Kidney epithelial cell (primary cell): ENCODE results near the gene USP4. TPM values are rescaled to one million over a fixed set of nuclear protein-coding genes. Genes with fewer than 3 reads are reported as not detected.

Experiments
- DNase-seq: peaks from one replicate; pipeline ENCODE4 v3.0.0-alpha.2; 2010; ENCODE audit warnings: low read depth
- H3K27me3 ChIP-seq: 2 replicates; pipeline ENCODE4 v1.6.0; 2011; ENCODE audit warnings: low read length; ENCODE audit not compliant: control insufficient read depth, insufficient read depth
- H3K36me3 ChIP-seq: 2 replicates; pipeline ENCODE4 v1.5.1; 2011; ENCODE audit warnings: low read length; ENCODE audit not compliant: control insufficient read depth, insufficient read depth
- H3K4me3 ChIP-seq: 2 replicates; pipeline ENCODE4 v1.5.1; 2011; ENCODE audit warnings: low read depth, mild to moderate bottlenecking, control low read depth, low read length
- total RNA-seq: library from RNA; depleted of rRNA; stranded (reverse); fragments of >200 nt; gene quantifications from 2 replicates; pipeline ENCODE4 v1.2.3, GENCODE V29; 2015
- TF ChIP-seq, protein P1 (sequence below): IDR thresholded peaks from 2 replicates; pipeline ENCODE4 v1.5.1; 2011; ENCODE audit warnings: mild to moderate bottlenecking, moderate library complexity, low read length, control low read depth, inconsistent platforms; ENCODE audit not compliant: insufficient read depth, poor library complexity, severe bottlenecking

Gene USP4
- total RNA-seq, 1 donor from 2014 or later = 24.1 TPM

DNA sequence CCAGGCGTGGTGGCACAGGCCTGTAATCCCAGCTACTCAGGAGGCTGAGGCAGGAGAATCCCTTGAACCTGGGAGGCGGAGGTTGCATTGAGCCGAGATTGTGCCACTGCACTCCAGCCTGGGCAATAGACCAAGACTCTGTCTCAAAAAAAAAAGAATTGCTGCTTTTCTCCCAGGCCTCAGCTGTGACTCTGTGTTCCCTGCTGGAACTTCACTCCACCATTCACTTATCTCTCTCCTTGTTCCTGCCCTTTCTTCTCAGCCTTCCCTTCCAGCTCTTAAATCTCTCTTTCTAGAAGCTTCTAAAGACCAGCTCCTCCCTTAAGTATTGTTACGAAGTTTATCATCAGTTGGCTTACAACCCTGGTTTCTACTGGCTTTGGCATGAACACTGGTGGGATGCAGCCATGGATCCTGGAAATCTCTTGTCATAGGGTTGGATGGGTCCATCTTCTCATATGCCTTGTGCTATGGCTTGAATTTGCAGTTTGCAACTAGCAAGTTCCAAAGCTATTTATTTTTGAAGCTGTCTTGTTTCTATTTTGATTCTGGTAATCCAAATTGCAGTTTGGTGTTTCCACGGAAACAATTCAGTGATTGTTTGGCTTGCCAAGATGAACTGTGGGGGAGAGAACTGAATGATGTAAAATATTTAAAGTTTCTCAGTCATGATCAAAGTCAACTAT lies 73.3 kb downstream of the USP4 start:
- Histone ChIP-seq H3K4me3 (no peak overlapping the region), H3K36me3 (peaks cover 1% of the 10 kb centered on the region), H3K27me3 (no peaks in the 10 kb centered on the region)
- TF ChIP-seq, protein P1, sequence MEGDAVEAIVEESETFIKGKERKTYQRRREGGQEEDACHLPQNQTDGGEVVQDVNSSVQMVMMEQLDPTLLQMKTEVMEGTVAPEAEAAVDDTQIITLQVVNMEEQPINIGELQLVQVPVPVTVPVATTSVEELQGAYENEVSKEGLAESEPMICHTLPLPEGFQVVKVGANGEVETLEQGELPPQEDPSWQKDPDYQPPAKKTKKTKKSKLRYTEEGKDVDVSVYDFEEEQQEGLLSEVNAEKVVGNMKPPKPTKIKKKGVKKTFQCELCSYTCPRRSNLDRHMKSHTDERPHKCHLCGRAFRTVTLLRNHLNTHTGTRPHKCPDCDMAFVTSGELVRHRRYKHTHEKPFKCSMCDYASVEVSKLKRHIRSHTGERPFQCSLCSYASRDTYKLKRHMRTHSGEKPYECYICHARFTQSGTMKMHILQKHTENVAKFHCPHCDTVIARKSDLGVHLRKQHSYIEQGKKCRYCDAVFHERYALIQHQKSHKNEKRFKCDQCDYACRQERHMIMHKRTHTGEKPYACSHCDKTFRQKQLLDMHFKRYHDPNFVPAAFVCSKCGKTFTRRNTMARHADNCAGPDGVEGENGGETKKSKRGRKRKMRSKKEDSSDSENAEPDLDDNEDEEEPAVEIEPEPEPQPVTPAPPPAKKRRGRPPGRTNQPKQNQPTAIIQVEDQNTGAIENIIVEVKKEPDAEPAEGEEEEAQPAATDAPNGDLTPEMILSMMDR = no peak
- no peak for DNase-seq

GRCh38 chr3:49265661-49266386 lies 74.0 kb downstream of the USP4 start:
- H3K27me3 ChIP-seq = no peaks in the 10 kb centered on the region
- TF ChIP-seq, protein P1 = no peak

DNA sequence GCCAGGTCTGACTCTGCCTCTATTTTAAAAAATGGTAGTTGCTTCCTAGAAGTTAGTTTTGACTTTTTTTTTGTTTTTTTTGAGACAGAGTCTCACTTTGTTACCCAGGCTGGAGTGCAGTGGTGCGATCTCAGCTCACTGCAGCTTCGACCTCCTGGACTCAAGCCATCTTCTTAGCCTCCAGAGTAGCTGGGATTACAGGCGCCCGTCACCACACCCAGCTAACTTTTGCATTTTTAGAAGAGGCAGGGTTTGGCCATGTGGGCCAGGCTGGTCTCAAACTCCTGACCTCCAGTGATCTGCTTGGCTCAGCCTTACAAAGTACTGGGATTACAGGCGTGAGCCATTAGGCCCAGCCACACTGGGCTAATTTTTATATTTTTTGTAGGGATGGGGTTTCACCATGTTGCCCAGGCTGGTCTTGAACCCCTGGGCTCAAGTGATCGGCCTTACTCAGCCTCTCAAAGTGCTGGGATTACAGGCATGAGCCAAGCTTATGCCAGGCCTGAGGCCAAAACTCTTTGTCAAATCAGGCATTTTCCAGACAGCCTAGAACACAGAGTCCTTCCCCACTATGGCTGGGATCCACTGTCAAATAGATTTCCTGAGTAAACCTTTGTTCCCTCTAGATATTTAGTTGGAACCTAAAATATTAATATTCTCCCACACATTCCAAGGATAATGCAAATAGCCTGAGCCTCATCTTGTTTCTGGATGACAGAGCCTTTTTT lies 76.5 kb downstream of the USP4 start:
- TF ChIP-seq, protein P1 = no peak
- Histone ChIP-seq H3K27me3 (no peaks in the 10 kb centered on the region), H3K4me3 (no peak overlapping the region), H3K36me3 (no peaks in the 10 kb centered on the region)
- DNase-seq = no peak

More at GRCh38 chr3:49265661-49266386, 74.0 kb downstream of the USP4 start:
- Histone ChIP-seq H3K4me3 (no peak overlapping the region), H3K36me3 (peaks cover 1% of the 10 kb centered on the region)
- no peak for DNase-seq

DNA sequence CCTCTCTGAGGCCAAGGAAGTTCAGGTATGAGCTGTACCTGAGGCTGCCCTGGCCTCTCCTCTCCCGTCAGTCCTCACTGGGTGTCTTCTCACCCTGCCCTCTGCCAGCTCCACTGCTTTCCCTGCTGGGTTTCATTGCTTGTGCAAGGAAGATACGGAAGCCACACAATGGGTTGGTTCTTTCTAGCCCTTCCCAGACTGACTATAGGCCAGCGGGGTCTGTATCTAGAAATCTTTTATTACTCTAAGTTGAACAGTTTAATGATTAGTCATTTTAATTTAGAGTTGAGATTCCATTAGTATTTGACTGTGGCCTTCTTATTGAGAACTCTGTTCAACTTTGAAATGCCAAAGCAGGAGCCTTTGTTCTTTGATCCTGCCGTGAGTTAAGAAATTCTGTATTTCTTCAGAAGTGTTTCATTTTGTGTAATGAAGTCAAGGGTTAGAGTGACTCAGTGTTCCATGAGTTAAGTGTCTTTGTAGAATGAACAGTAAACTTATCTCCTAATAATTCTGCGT lies 79.0 kb downstream of the USP4 start:
- no peak for DNase-seq
- H3K36me3 ChIP-seq = no peaks in the 10 kb centered on the region
- TF ChIP-seq, protein P1 = no peak
- H3K4me3 ChIP-seq = no peak overlapping the region
- H3K27me3 ChIP-seq = no peaks in the 10 kb centered on the region

- TF ChIP-seq, protein P1 = no peak
- Histone ChIP-seq H3K36me3 (no peaks in the 10 kb centered on the region), H3K27me3 (no peaks in the 10 kb centered on the region), H3K4me3 (no peak overlapping the region)
- no peak for DNase-seq
Measured at GRCh38 chr3:49257187-49257586, 82.7 kb downstream of the USP4 start.
